Colonic mucosa (tissue), 4 donors: ENCODE results near the gene CASQ2. TPM values are rescaled to one million over a fixed set of nuclear protein-coding genes. Genes with fewer than 3 reads are reported as not detected.

Source experiments
- DNase-seq: peaks from one replicate; pipeline ENCODE4 v3.0.0-alpha.2; 2020
- H3K27ac ChIP-seq: fragments of 200-600 bp; one replicate; pipeline ENCODE4 v1.8.0; 2021
- H3K27me3 ChIP-seq: fragments of 200-600 bp; one replicate; pipeline ENCODE4 v1.8.0; 2021
- H3K36me3 ChIP-seq: fragments of 200-600 bp; one replicate; pipeline ENCODE4 v1.8.0; 2021
- H3K4me1 ChIP-seq: fragments of 200-600 bp; one replicate; pipeline ENCODE4 v1.8.0; 2021; ENCODE audit warnings: mild to moderate bottlenecking
- H3K4me3 ChIP-seq: fragments of 200-600 bp; one replicate; pipeline ENCODE4 v1.8.0; 2021
- H3K9ac ChIP-seq, 2 donors: one replicate each; pipeline ENCODE4 v1.7.0; 2013; ENCODE audit warnings: control low read depth in 2 of 2, low read depth in 2 of 2, low read length in 2 of 2
- H3K9me3 ChIP-seq: fragments of 200-600 bp; one replicate; pipeline ENCODE4 v1.8.0; 2021
- CTCF ChIP-seq: fragments of 200-600 bp; IDR thresholded peaks from one replicate; pipeline ENCODE4 v1.8.0; 2022; ENCODE audit warnings: antibody characterized with exemption, mild to moderate bottlenecking
- intact Hi-C: fragments of 100-400 bp; cut with DNase I; formaldehyde crosslinking; loops from one replicate; pipeline ENCODE4 v1.14.1; 2022
- total RNA-seq, 2 donors: library from RNA; stranded (reverse); fragmentation: NEBNext Ultra II Directional in 1 of 2; extraction: Animal tissue kit (Norgen Biotek cat#: 25700) in 1 of 2; gene quantifications; one replicate each; pipeline ENCODE4 v1.2.1, GENCODE V29; 2021
- donor health status: healthy.
- donor health status: DM: no; HTN: no; CAD: no.
- donor health status: DM: no; HTN: no; CAD: no.

The CASQ2 gene
- total RNA-seq, 2 donors from 2014 or later, result 0.22 to 10.5 TPM

DNA sequence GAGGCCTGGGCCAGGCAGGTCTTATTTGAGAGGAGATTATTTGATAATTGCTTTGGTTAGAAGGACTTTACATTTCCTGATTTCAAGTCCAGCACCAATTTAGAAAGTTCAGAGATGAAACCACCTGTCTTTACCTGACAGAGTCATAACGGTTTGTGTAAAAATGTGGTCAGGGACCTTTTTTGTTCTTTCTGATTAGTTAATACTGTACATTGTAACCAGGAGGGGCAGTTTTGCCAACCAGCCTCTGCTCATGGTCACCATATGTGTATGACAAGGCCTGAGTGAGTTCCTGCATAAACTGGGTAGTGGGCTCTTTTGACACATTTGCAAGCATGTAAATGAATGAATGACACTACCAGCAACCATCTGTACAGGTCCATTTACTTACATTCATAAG lies 70.9 kb downstream of the CASQ2 start:
- H3K4me3 ChIP-seq, result no peak overlapping the region
- H3K9me3 ChIP-seq, result no peaks in the 10 kb centered on the region
- H3K27ac ChIP-seq, result no peak overlapping the region
- no peaks in the 10 kb centered on the region for H3K4me1 ChIP-seq
- DNase-seq, result no peak
- intact Hi-C loops, result no loop called here
- no peak for TF ChIP-seq CTCF
- no peaks in the 10 kb centered on the region for H3K36me3 ChIP-seq
- H3K27me3 ChIP-seq, result no peaks in the 10 kb centered on the region
- no peak overlapping the region for H3K9ac ChIP-seq

DNA sequence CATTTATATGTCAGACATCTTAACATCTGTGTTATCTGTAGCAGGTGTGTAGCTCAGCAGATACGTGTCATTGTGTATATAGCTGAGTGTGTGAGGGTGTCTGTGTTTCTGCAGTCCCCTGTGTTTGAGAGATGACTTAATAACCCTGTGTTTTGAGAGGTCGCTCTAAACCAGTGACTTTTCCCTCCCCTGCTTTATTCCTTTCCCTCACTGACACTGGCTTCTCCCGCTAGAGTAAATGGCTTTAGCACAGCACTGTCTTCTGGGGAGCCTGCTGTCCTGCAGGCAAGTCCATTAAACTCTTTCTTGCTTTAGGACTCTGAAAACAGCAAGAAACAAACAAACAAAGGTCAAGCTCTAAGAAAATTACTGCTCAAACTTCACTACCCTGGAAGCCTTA lies 73.7 kb downstream of the CASQ2 start:
- TF ChIP-seq CTCF, result no peak
- H3K4me1 ChIP-seq, result no peaks in the 10 kb centered on the region
- H3K9ac ChIP-seq, result no peak overlapping the region
- no peaks in the 10 kb centered on the region for H3K9me3 ChIP-seq
- H3K4me3 ChIP-seq, result no peak overlapping the region
- no peaks in the 10 kb centered on the region for H3K27me3 ChIP-seq
- no peak for DNase-seq
- H3K27ac ChIP-seq, result no peak overlapping the region
- H3K36me3 ChIP-seq, result no peaks in the 10 kb centered on the region
- intact Hi-C loops, result no loop called here

DNA sequence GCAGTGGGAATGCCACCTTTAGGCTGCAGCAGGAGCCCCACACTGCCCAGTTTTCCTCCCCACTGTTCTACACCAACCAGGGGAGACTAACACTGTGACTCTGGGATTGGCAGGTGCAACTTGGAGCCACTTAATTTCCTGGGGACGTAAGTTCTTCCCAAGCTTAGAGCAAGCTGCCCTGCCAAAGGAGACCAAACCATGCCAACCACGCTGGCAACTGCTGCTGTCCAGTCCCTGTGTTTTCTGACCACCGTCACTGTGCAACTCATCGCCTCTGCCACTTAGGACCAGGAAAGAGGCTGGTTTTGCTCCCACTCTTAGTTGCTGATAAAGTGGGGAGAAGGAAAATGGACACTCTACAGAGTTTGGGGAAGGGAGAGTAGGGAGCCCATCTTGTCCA lies 76.3 kb downstream of the CASQ2 start:
- no peaks in the 10 kb centered on the region for H3K4me1 ChIP-seq
- TF ChIP-seq CTCF, result no peak
- H3K27ac ChIP-seq, result no peak overlapping the region
- DNase-seq, result no peak
- H3K27me3 ChIP-seq, result no peaks in the 10 kb centered on the region
- no peaks in the 10 kb centered on the region for H3K9me3 ChIP-seq
- no peak overlapping the region for H3K9ac ChIP-seq
- H3K36me3 ChIP-seq, result no peaks in the 10 kb centered on the region
- intact Hi-C loops, result no loop called here
- H3K4me3 ChIP-seq, result no peak overlapping the region

DNA sequence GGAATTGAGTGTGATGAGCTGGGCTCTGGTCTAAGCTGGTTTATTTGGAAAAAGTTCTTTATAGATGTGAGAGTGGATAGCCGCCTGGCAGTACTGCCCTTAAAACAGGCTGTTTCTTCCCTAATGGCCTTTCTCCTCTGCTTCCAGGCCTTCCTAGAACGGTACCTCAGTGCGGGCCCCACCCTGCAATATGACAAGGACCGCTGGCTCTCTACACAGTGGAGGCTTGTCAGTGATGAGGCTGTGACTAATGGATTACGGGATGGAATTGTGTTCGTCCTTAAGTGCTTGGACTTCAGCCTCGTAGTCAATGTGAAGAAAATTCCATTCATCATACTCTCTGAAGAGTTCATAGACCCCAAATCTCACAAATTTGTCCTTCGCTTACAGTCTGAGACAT lies 77.5 kb downstream of the CASQ2 start:
- no peaks in the 10 kb centered on the region for H3K9me3 ChIP-seq
- no peaks in the 10 kb centered on the region for H3K4me1 ChIP-seq
- no peak overlapping the region for H3K27ac ChIP-seq
- DNase-seq, result no peak
- H3K4me3 ChIP-seq, result no peak overlapping the region
- no peaks in the 10 kb centered on the region for H3K36me3 ChIP-seq
- intact Hi-C loops, result no loop called here
- no peak overlapping the region for H3K9ac ChIP-seq
- H3K27me3 ChIP-seq, result no peaks in the 10 kb centered on the region
- no peak for TF ChIP-seq CTCF

GRCh38 chr1:115687744-115688143 lies 80.8 kb downstream of the CASQ2 start:
- intact Hi-C loops, result no loop called here
- Histone ChIP-seq H3K4me1 (no peaks in the 10 kb centered on the region), H3K27me3 (no peaks in the 10 kb centered on the region), H3K4me3 (no peak overlapping the region), H3K27ac (no peak overlapping the region), H3K36me3 (no peaks in the 10 kb centered on the region), H3K9me3 (no peaks in the 10 kb centered on the region), H3K9ac (no peak overlapping the region)
- DNase-seq, result no peak
- TF ChIP-seq CTCF, result no peak
